CD4-positive, alpha-beta T cell (primary cell): ENCODE results near the gene SSBP4. TPM values are rescaled to one million over a fixed set of nuclear protein-coding genes. Genes with fewer than 3 reads are reported as not detected.

Source experiments
- ATAC-seq: fragments of 200-7000 bp; cut with Tn5 transposase; one replicate; pipeline ENCODE4 v1.10.0; 2022; ENCODE audit warnings: mild to moderate bottlenecking; ENCODE audit not compliant: poor library complexity
- CTCF ChIA-PET: fragments of 350-600 bp; sonication (Branson Sonifier 250); formaldehyde crosslinking; loops from one replicate; lab custom pipeline; 2021; ENCODE audit warnings: antibody characterized with exemption, inconsistent platforms; lab: Charles Lee
- POLR2A ChIA-PET: fragments of 350-600 bp; sonication (Branson Sonifier 250); formaldehyde crosslinking; loops from one replicate; lab custom pipeline; 2021; ENCODE audit warnings: antibody characterized with exemption, inconsistent platforms; lab: Charles Lee
- DNase-seq, 14 experiments: peaks; one replicate each; pipeline ENCODE4 v3.0.0-alpha.2; 2013 to 2020; ENCODE audit warnings: mixed read lengths in 2 of 14
- H3K27ac ChIP-seq, 2 donors: one replicate each; pipeline versions ENCODE4 v1.5.1 to v1.7.0; 2013; ENCODE audit warnings: low read length in 2 of 2, low read depth in 1 of 2, mild to moderate bottlenecking in 1 of 2
- H3K27me3 ChIP-seq, 2 experiments: 1 replicate in 1 of 2; 2 replicates in 1 of 2; pipeline versions ENCODE4 v1.6.1 to v1.7.0; 2013; ENCODE audit warnings: low read length in 2 of 2, control low read depth in 1 of 2, mild to moderate bottlenecking in 1 of 2, moderate library complexity in 1 of 2; ENCODE audit not compliant: insufficient read depth in 2 of 2, control insufficient read depth in 1 of 2
- H3K36me3 ChIP-seq: one replicate; pipeline ENCODE4 v1.6.1; 2013; ENCODE audit warnings: low read length, control low read depth; ENCODE audit not compliant: insufficient read depth
- H3K4me1 ChIP-seq: one replicate; pipeline ENCODE4 v1.6.1; 2013; ENCODE audit warnings: low read length, control low read depth; ENCODE audit not compliant: insufficient read depth
- H3K4me3 ChIP-seq: one replicate; pipeline ENCODE4 v1.5.1; 2013; ENCODE audit warnings: mild to moderate bottlenecking, low read length, moderate library complexity
- H3K9me3 ChIP-seq, 2 experiments: 1 replicate in 1 of 2; 2 replicates in 1 of 2; pipeline versions ENCODE4 v1.6.1 to v1.7.0; 2013; ENCODE audit warnings: low read length in 2 of 2, mild to moderate bottlenecking in 2 of 2, control low read depth in 1 of 2, moderate library complexity in 1 of 2; ENCODE audit not compliant: control insufficient read depth in 1 of 2, insufficient read depth in 1 of 2
- H3K27ac Mint-ChIP-seq: one replicate; pipeline ENCODE4 v1.8.0; 2020; ENCODE audit warnings: mixed read lengths
- H3K27me3 Mint-ChIP-seq: one replicate; pipeline ENCODE4 v1.8.0; 2021; ENCODE audit warnings: mixed read lengths
- H3K36me3 Mint-ChIP-seq: one replicate; pipeline ENCODE4 v1.8.0; 2021; ENCODE audit warnings: low read depth, mixed read lengths
- H3K4me1 Mint-ChIP-seq: one replicate; pipeline ENCODE4 v1.8.0; 2021; ENCODE audit warnings: low read depth, mixed read lengths
- H3K4me3 Mint-ChIP-seq: one replicate; pipeline ENCODE4 v1.8.0; 2020; ENCODE audit warnings: mild to moderate bottlenecking, mixed read lengths
- H3K9me3 Mint-ChIP-seq: one replicate; pipeline ENCODE4 v1.8.0; 2020; ENCODE audit warnings: mixed read lengths
- intact Hi-C, 2 experiments: fragments of 100-400 bp; cut with DNase I in 1 of 2; cut with micrococcal nuclease in 1 of 2; formaldehyde crosslinking; loops; one replicate each; pipeline versions ENCODE4 v1.15.1 to v1.9.0; 2023 to 2025; cut with DNase I, micrococcal nuclease
- total RNA-seq, 174 experiments: library from RNA in 2 of 174; stranded (reverse) in 2 of 174; gene quantifications; one replicate each; pipeline ENCODE4 v1.2.3 and lab custom pipeline; 2021 to 2026
- TF ChIP-seq, protein P1 (sequence below): fragments of 200-600 bp; IDR thresholded peaks from one replicate; pipeline ENCODE4 v1.8.0; 2022; ENCODE audit warnings: antibody characterized with exemption, mild to moderate bottlenecking

The SSBP4 gene
- total RNA-seq, 2 experiments from 2014 or later: 44.0 to 50.9 TPM

GRCh38 chr19:18446145-18446810, 27.1 kb downstream of the SSBP4 start:
- Histone ChIP-seq H3K4me3 (no peak overlapping the region), H3K36me3 (peaks cover 72% of the 10 kb centered on the region), H3K27ac (no peak overlapping the region), H3K27me3 (no peaks in the 10 kb centered on the region), H3K9me3 (peaks cover 0 to 8% of the 10 kb centered on the region in 2 experiments), H3K4me1 (peaks cover 24% of the 10 kb centered on the region)
- Mint-ChIP-seq H3K27me3 (no peaks in the 10 kb centered on the region), H3K27ac (no peak overlapping the region), H3K4me1 (peaks cover 24% of the 10 kb centered on the region), H3K4me3 (no peak overlapping the region), H3K36me3 (peaks cover 71% of the 10 kb centered on the region), H3K9me3 (no peaks in the 10 kb centered on the region)
- TF ChIP-seq, protein P1, sequence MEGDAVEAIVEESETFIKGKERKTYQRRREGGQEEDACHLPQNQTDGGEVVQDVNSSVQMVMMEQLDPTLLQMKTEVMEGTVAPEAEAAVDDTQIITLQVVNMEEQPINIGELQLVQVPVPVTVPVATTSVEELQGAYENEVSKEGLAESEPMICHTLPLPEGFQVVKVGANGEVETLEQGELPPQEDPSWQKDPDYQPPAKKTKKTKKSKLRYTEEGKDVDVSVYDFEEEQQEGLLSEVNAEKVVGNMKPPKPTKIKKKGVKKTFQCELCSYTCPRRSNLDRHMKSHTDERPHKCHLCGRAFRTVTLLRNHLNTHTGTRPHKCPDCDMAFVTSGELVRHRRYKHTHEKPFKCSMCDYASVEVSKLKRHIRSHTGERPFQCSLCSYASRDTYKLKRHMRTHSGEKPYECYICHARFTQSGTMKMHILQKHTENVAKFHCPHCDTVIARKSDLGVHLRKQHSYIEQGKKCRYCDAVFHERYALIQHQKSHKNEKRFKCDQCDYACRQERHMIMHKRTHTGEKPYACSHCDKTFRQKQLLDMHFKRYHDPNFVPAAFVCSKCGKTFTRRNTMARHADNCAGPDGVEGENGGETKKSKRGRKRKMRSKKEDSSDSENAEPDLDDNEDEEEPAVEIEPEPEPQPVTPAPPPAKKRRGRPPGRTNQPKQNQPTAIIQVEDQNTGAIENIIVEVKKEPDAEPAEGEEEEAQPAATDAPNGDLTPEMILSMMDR: no peak
- DNase-seq (no peak), ATAC-seq (no peak)
- CTCF ChIA-PET: no interaction called here
- POLR2A ChIA-PET: no interaction called here
- intact Hi-C loops: no loop called here

DNA sequence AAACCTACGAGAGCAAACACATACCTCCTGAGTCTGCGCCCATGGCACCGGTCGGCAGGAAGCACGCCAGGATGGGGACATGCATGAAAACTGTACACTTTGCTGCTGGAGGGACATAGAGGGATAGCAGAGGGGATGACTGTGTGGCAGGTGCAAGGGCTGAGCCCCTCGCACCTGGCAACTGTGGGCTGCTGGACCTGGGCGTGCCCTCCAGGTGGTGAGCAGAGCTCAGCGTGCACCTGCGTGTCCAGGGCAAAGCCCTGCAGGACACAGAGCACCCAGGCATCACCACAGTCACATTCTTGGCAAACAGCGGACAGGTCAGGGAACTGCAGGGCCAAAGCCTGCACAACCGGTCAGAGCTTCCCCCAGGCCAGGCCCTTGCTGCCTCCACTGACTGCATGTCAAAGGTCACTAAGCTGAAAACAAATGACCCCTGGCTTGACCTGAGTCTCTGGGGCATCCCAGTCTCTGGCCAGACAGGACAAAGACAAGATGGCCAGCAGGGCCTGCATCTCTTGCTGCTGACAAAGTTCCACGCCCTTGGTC, 27.7 kb downstream of the SSBP4 start:
- no peak for ATAC-seq
- H3K4me3 ChIP-seq: no peak overlapping the region
- Mint-ChIP-seq H3K27me3 (no peaks in the 10 kb centered on the region), H3K4me3 (no peak overlapping the region), H3K4me1 (peaks cover 18% of the 10 kb centered on the region), H3K36me3 (peaks cover 72% of the 10 kb centered on the region), H3K27ac (no peak overlapping the region), H3K9me3 (no peaks in the 10 kb centered on the region)
- intact Hi-C loops: no loop called here
- H3K27me3 ChIP-seq: no peaks in the 10 kb centered on the region
- H3K36me3 ChIP-seq: peaks cover 77% of the 10 kb centered on the region
- no peak overlapping the region for H3K27ac ChIP-seq
- CTCF ChIA-PET: no interaction called here
- H3K9me3 ChIP-seq: peaks cover 0 to 5% of the 10 kb centered on the region in 2 experiments
- H3K4me1 ChIP-seq: peaks cover 21% of the 10 kb centered on the region
- TF ChIP-seq, protein P1: no peak
- POLR2A ChIA-PET: no interaction called here
- DNase-seq: no peak

- Histone ChIP-seq H3K4me3 (no peak overlapping the region), H3K4me1 (peaks cover 11% of the 10 kb centered on the region), H3K27ac (no peak overlapping the region), H3K36me3 (peaks cover 69% of the 10 kb centered on the region), H3K27me3 (no peaks in the 10 kb centered on the region), H3K9me3 (no peaks in the 10 kb centered on the region)
- H3K27me3 Mint-ChIP-seq: no peaks in the 10 kb centered on the region
- H3K27ac Mint-ChIP-seq: no peak overlapping the region
- H3K4me3 Mint-ChIP-seq: no peak overlapping the region
- intact Hi-C loops: no loop called here
- POLR2A ChIA-PET: no interaction called here
- peaks cover 72% of the 10 kb centered on the region for H3K36me3 Mint-ChIP-seq
- CTCF ChIA-PET: no interaction called here
- H3K4me1 Mint-ChIP-seq: peaks cover 8% of the 10 kb centered on the region
- TF ChIP-seq, protein P1: no peak
- no peak for DNase-seq
- no peaks in the 10 kb centered on the region for H3K9me3 Mint-ChIP-seq
- no peak for ATAC-seq
Measured at GRCh38 chr19:18449552-18449951, 30.4 kb downstream of the SSBP4 start.
